Activated CD8-positive, alpha-beta T cell treated with anti-CD3 and anti-CD28 coated beads for 36 hours (primary cell): Measurements from ENCODE around the gene ZNF385B. TPM values are rescaled to one million over a fixed set of nuclear protein-coding genes. Genes with fewer than 3 reads are reported as not detected.

ENCODE experiments used
- ATAC-seq: fragments of 200-7000 bp; cut with Tn5 transposase; one replicate; pipeline ENCODE4 v1.10.0; 2021; ENCODE audit warnings: mild to moderate bottlenecking, moderate library complexity
- CTCF ChIA-PET: fragments of 350-600 bp; sonication (Branson Sonifier 250); formaldehyde crosslinking; loops from one replicate; lab custom pipeline; 2021; ENCODE audit warnings: antibody characterized with exemption; lab: Charles Lee
- POLR2A ChIA-PET: fragments of 350-600 bp; sonication (Branson Sonifier 250); formaldehyde crosslinking; loops from one replicate; lab custom pipeline; 2021; ENCODE audit warnings: antibody characterized with exemption; lab: Charles Lee
- DNase-seq: peaks from one replicate; pipeline ENCODE4 v3.0.0-alpha.2; 2020
- H3K27ac Mint-ChIP-seq: one replicate; pipeline ENCODE4 v1.8.0; 2021; ENCODE audit warnings: mild to moderate bottlenecking, mixed read lengths
- H3K27me3 Mint-ChIP-seq: one replicate; pipeline ENCODE4 v1.8.0; 2021; ENCODE audit warnings: mixed read lengths
- H3K36me3 Mint-ChIP-seq: one replicate; pipeline ENCODE4 v1.8.0; 2021; ENCODE audit warnings: low read depth, mixed read lengths
- H3K4me1 Mint-ChIP-seq: one replicate; pipeline ENCODE4 v1.8.0; 2021; ENCODE audit warnings: low read depth, mixed read lengths
- H3K4me3 Mint-ChIP-seq: one replicate; pipeline ENCODE4 v1.8.0; 2021; ENCODE audit warnings: mild to moderate bottlenecking, moderate library complexity, mixed read lengths
- H3K9me3 Mint-ChIP-seq: one replicate; pipeline ENCODE4 v1.8.0; 2021; ENCODE audit warnings: mixed read lengths
- CTCF ChIP-seq: fragments of 200-600 bp; IDR thresholded peaks from one replicate; pipeline ENCODE4 v1.8.0; 2022; ENCODE audit warnings: antibody characterized with exemption, mild to moderate bottlenecking
- intact Hi-C: fragments of 100-400 bp; cut with micrococcal nuclease; formaldehyde crosslinking; loops from one replicate; pipeline ENCODE4 v1.10.0; 2022
- total RNA-seq, 2 experiments: library from RNA; stranded (reverse); gene quantifications; one replicate each; pipeline ENCODE4 v1.2.3, GENCODE V29; 2021

The ZNF385B gene
- total RNA-seq, 2 experiments from 2014 or later = not detected

- ATAC-seq = no peak
- POLR2A ChIA-PET = no interaction called here
- intact Hi-C loops = loop anchor here (2.0 kb wide), 1 partner anchor 223 kb away; no protein-coding TSS in a partner anchor
- CTCF ChIA-PET = interaction anchor here (1.0 to 3.8 kb wide), 9 partner anchors 9 to 680 kb away, joined by 3 to 16 read pairs (median 4); no protein-coding TSS in a partner anchor
- Mint-ChIP-seq H3K4me1 (no peaks in the 10 kb centered on the region), H3K27me3 (peaks cover 11% of the 10 kb centered on the region), H3K27ac (no peak overlapping the region), H3K9me3 (no peaks in the 10 kb centered on the region), H3K36me3 (no peaks in the 10 kb centered on the region), H3K4me3 (no peak overlapping the region)
- no peak for DNase-seq
- TF ChIP-seq CTCF = no peak
These were observed 419.9 kb downstream of the ZNF385B start for GRCh38 chr2:179441551-179441950.

GRCh38 chr2:179440642-179441251 lies 420.7 kb downstream of the ZNF385B start:
- no peak for ATAC-seq
- Mint-ChIP-seq H3K27me3 (peaks cover 11% of the 10 kb centered on the region), H3K4me1 (no peaks in the 10 kb centered on the region), H3K27ac (no peak overlapping the region), H3K4me3 (no peak overlapping the region), H3K9me3 (no peaks in the 10 kb centered on the region), H3K36me3 (no peaks in the 10 kb centered on the region)
- intact Hi-C loops = loop anchor here (2.0 kb wide), 1 partner anchor 222 kb away; no protein-coding TSS in a partner anchor
- DNase-seq = no peak
- POLR2A ChIA-PET = no interaction called here
- CTCF ChIA-PET = interaction anchor here (0.7 to 3.8 kb wide), 8 partner anchors 8 to 228 kb away, joined by 3 to 16 read pairs (median 4); no protein-coding TSS in a partner anchor
- TF ChIP-seq CTCF = peak; percentile 58

GRCh38 chr2:179438654-179439053 lies 422.8 kb downstream of the ZNF385B start:
- ChIA-PET POLR2A (no interaction called here), CTCF (interaction anchor here (0.8 to 1.4 kb wide), 2 partner anchors 13 to 677 kb away, joined by 3 to 4 read pairs; no protein-coding TSS in a partner anchor)
- ATAC-seq (no peak), DNase-seq (no peak)
- H3K9me3 Mint-ChIP-seq = no peaks in the 10 kb centered on the region
- intact Hi-C loops = no loop called here
- no peak for TF ChIP-seq CTCF
- peaks cover 11% of the 10 kb centered on the region for H3K27me3 Mint-ChIP-seq
- H3K36me3 Mint-ChIP-seq = no peaks in the 10 kb centered on the region
- no peaks in the 10 kb centered on the region for H3K4me1 Mint-ChIP-seq
- no peak overlapping the region for H3K27ac Mint-ChIP-seq
- H3K4me3 Mint-ChIP-seq = no peak overlapping the region

- intact Hi-C loops = no loop called here
- TF ChIP-seq CTCF = no peak
- Mint-ChIP-seq H3K27ac (no peak overlapping the region), H3K4me1 (no peaks in the 10 kb centered on the region), H3K9me3 (no peaks in the 10 kb centered on the region), H3K4me3 (no peak overlapping the region), H3K36me3 (no peaks in the 10 kb centered on the region), H3K27me3 (peaks cover 5% of the 10 kb centered on the region)
- DNase-seq (no peak), ATAC-seq (no peak)
- ChIA-PET CTCF (no interaction called here), POLR2A (no interaction called here)
These were observed 424.0 kb downstream of the ZNF385B start for GRCh38 chr2:179437430-179437829.

- ChIA-PET CTCF (no interaction called here), POLR2A (no interaction called here)
- TF ChIP-seq CTCF = no peak
- Mint-ChIP-seq H3K4me1 (no peaks in the 10 kb centered on the region), H3K36me3 (no peaks in the 10 kb centered on the region), H3K27me3 (peaks cover 10% of the 10 kb centered on the region), H3K9me3 (no peaks in the 10 kb centered on the region), H3K4me3 (no peak overlapping the region), H3K27ac (no peak overlapping the region)
- intact Hi-C loops = no loop called here
- no peak for DNase-seq
- no peak for ATAC-seq
These were observed 425.8 kb downstream of the ZNF385B start for GRCh38 chr2:179435566-179435965.
